Fibroblast of lung (primary cell): ENCODE measurements around the gene TAOK1. TPM values are rescaled to one million over a fixed set of nuclear protein-coding genes. Genes with fewer than 3 reads are reported as not detected.
A peak's percentile ranks its signal among the peaks of the same experiment; 100 is the strongest.

Source experiments
- DNase-seq, 2 donors: peaks; one replicate each; pipeline versions ENCODE4 v3.0.0 to v3.0.0-alpha.2; 2010; ENCODE audit warnings: low read depth in 2 of 2
- H2AFZ ChIP-seq: 2 replicates; pipeline ENCODE4 v1.5.1; 2012; ENCODE audit warnings: low read length, control low read depth, inconsistent platforms
- H3K27ac ChIP-seq: 2 replicates; pipeline ENCODE4 v1.5.1; 2011; ENCODE audit warnings: low read length, control low read depth; ENCODE audit not compliant: insufficient read depth
- H3K27me3 ChIP-seq: 2 replicates; pipeline ENCODE4 v1.5.1; 2011; ENCODE audit warnings: mild to moderate bottlenecking, low read length; ENCODE audit not compliant: control insufficient read depth, insufficient read depth
- H3K36me3 ChIP-seq: 2 replicates; pipeline ENCODE4 v1.5.1; 2011; ENCODE audit warnings: low read length; ENCODE audit not compliant: control insufficient read depth, insufficient read depth
- H3K4me1 ChIP-seq: 2 replicates; pipeline ENCODE4 v1.5.1; 2011; ENCODE audit warnings: low read length; ENCODE audit not compliant: control insufficient read depth, insufficient read depth; ENCODE audit errors: extremely low read depth
- H3K4me2 ChIP-seq: 2 replicates; pipeline ENCODE4 v1.5.1; 2011; ENCODE audit warnings: low read length, control low read depth; ENCODE audit not compliant: insufficient read depth; ENCODE audit errors: extremely low read depth
- H3K4me3 ChIP-seq, 4 experiments: fragments of 200-600 bp in 1 of 4; sonication (generic) in 1 of 4; replicated peaks in 1 of 4; 2 replicates each; pipeline ENCODE4 v1.5.1; 2011 to 2016; ENCODE audit warnings: low read length in 4 of 4, low read depth in 3 of 4, mild to moderate bottlenecking in 3 of 4, control low read depth in 2 of 4, inconsistent platforms in 1 of 4, mixed read lengths in 1 of 4; ENCODE audit not compliant: insufficient read depth in 1 of 4; ENCODE audit errors: control extremely low read depth in 1 of 4
- H3K79me2 ChIP-seq: 2 replicates; pipeline ENCODE4 v1.5.1; 2012; ENCODE audit warnings: mild to moderate bottlenecking, low read length, inconsistent platforms; ENCODE audit not compliant: control insufficient read depth, insufficient read depth
- H3K9ac ChIP-seq: 2 replicates; pipeline ENCODE4 v1.5.1; 2011; ENCODE audit warnings: mild to moderate bottlenecking, low read length, control low read depth; ENCODE audit not compliant: insufficient read depth
- H3K9me3 ChIP-seq: 2 replicates; pipeline ENCODE4 v1.5.1; 2012; ENCODE audit warnings: low read depth, low read length; ENCODE audit not compliant: control insufficient read depth, insufficient read depth
- H4K20me1 ChIP-seq: 2 replicates; pipeline ENCODE4 v1.5.1; 2011; ENCODE audit warnings: low read length; ENCODE audit not compliant: control insufficient read depth, insufficient read depth; ENCODE audit errors: extremely low read depth
- CTCF ChIP-seq, 2 donors: IDR thresholded peaks in 1 of 2; conservative IDR thresholded peaks in 1 of 2; 1 replicate in 1 of 2; 2 replicates in 1 of 2; pipeline ENCODE4 v1.5.1; 2011 to 2012; ENCODE audit warnings: low read length in 2 of 2, control low read depth in 1 of 2, inconsistent platforms in 1 of 2, low read depth in 1 of 2, mild to moderate bottlenecking in 1 of 2
- EZH2 ChIP-seq: IDR thresholded peaks from 2 replicates; pipeline ENCODE4 v1.5.1; 2012; ENCODE audit warnings: low read length, control low read depth, mild to moderate bottlenecking; ENCODE audit errors: missing control alignments
- polyA plus RNA-seq, 2 donors: library from polyadenylated mRNA; depleted of rRNA in 1 of 2; stranded (reverse) in 1 of 2; unstranded in 1 of 2; fragments of >200 nt; gene quantifications; 2 replicates each; pipeline ENCODE4 v1.2.1, GENCODE V29; 2011 to 2012; ENCODE audit warnings: missing spikeins in 1 of 2
- total RNA-seq: library from RNA; depleted of rRNA; stranded (reverse); fragments of >200 nt; gene quantifications from 2 replicates; pipeline ENCODE4 v1.2.1, GENCODE V29; 2014

Gene TAOK1
- total and polyA plus RNA-seq, 2 donors (not counting 1 experiment from before 2014, with no cell fraction given): 35.1 to 62.8 TPM

- H3K36me3 ChIP-seq: peaks cover 9% of the 10 kb centered on the region
- H3K4me2 ChIP-seq: peak within 1 kb of the TSS; percentile 96
- no peaks in the 10 kb centered on the region for H3K9me3 ChIP-seq
- peak within 1 kb of the TSS; percentile 70 to 85 (median 76) for H3K4me3 ChIP-seq
- peak; percentile 83 for DNase-seq
- H2AFZ ChIP-seq: peak within 1 kb of the TSS; percentile 81
- H3K79me2 ChIP-seq: no peaks in the 10 kb centered on the region
- peaks cover 10% of the 10 kb centered on the region for H3K4me1 ChIP-seq
- TF ChIP-seq CTCF (conservative IDR thresholded peaks at IDR 0.05 in 1 of 2, IDR thresholded peaks at IDR 0.05 in 1 of 2; ENCODE audit: low read depth in 1 of 2, low read length in 2 of 2): no peak
- no peak for TF ChIP-seq EZH2
- H4K20me1 ChIP-seq: no peaks in the 10 kb centered on the region
- peak within 1 kb of the TSS; percentile 67 for H3K27ac ChIP-seq
- peak within 1 kb of the TSS; percentile 55 for H3K9ac ChIP-seq
- H3K27me3 ChIP-seq: no peaks in the 10 kb centered on the region
These were observed 178.4 kb downstream of the TAOK1 start, which contains the start of gene TP53I13 for GRCh38 chr17:29568331-29569244. Gene TP53I13 (plus strand): TSS chr17:29568701. CDS start chr17:29568759, 58 bp downstream.

- TF ChIP-seq EZH2: no peak
- TF ChIP-seq CTCF (conservative IDR thresholded peaks at IDR 0.05 in 1 of 2, IDR thresholded peaks at IDR 0.05 in 1 of 2; ENCODE audit: low read depth in 1 of 2, low read length in 2 of 2): no peak
- no peak for DNase-seq
- H3K9ac ChIP-seq: peak overlapping the region; percentile 55
These were observed 179.2 kb downstream of the TAOK1 start for GRCh38 chr17:29569245-29569950.

GRCh38 chr17:29570521-29570920, 180.4 kb downstream of the TAOK1 start:
- Histone ChIP-seq H3K9me3 (no peaks in the 10 kb centered on the region), H3K4me2 (no peak overlapping the region), H3K27me3 (no peaks in the 10 kb centered on the region), H3K27ac (no peak overlapping the region), H3K9ac (no peak overlapping the region), H4K20me1 (no peaks in the 10 kb centered on the region), H3K36me3 (peaks cover 25% of the 10 kb centered on the region), H3K79me2 (no peaks in the 10 kb centered on the region), H2AFZ (no peak overlapping the region), H3K4me3 (no peak overlapping the region), H3K4me1 (peaks cover 10% of the 10 kb centered on the region)
- TF ChIP-seq CTCF (conservative IDR thresholded peaks at IDR 0.05 in 1 of 2, IDR thresholded peaks at IDR 0.05 in 1 of 2; ENCODE audit: low read depth in 1 of 2, low read length in 2 of 2) (no peak), EZH2 (no peak)
- no peak for DNase-seq

More at GRCh38 chr17:29569245-29569950, 179.2 kb downstream of the TAOK1 start:
- peak overlapping the region; percentile 96 for H3K4me2 ChIP-seq
- H3K27me3 ChIP-seq: no peaks in the 10 kb centered on the region
- no peaks in the 10 kb centered on the region for H3K79me2 ChIP-seq
- H2AFZ ChIP-seq: peak overlapping the region; percentile 75
- no peaks in the 10 kb centered on the region for H4K20me1 ChIP-seq
- peaks cover 10% of the 10 kb centered on the region for H3K4me1 ChIP-seq
- peak overlapping the region; percentile 67 for H3K27ac ChIP-seq
- peak overlapping the region; percentile 63 to 75 (median 66) for H3K4me3 ChIP-seq
- H3K36me3 ChIP-seq: peaks cover 15% of the 10 kb centered on the region
- H3K9me3 ChIP-seq: no peaks in the 10 kb centered on the region
